ENCODE results near the gene FNIP1. TPM values are rescaled to one million over a fixed set of nuclear protein-coding genes. Genes with fewer than 3 reads are reported as not detected.

Gene FNIP1
- total and polyA plus RNA-seq, 2 of the 8 experiments (the other 6 are each of a cell fraction or from before 2014, with no cell fraction given), result 3.5 to 17.3 TPM

DNA sequence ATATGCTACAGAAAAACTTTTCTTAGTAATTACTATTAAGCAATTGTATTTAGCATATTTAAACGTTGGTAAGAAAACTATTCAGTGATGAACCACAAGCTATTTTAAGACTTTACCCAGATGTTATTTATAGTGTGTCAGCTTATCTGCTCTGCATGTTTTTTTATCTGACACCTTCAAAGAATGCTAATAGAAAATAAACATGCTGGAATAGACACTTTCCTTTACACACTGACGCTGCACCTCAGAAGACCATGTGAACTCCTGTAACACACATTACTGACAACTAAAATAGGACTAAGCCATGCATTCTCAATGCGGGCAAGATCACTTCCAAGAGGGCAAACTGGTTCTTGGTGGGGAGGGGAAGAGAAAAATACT lies 38.3 kb downstream of the FNIP1 start:
- Histone ChIP-seq H3K4ac (replicated peaks; ENCODE audit: insufficient read length, low read depth, low read length) (no peak overlapping the region), H3K4me1 (replicated peaks in 1 of 4; ENCODE audit: control insufficient read depth in 3 of 4, insufficient read depth in 4 of 4, low read length in 3 of 4) (no peaks in the 10 kb centered on the region), H3K27ac (ENCODE audit: low read depth, low read length) (no peak overlapping the region), H2AFZ (ENCODE audit: low read length) (no peak overlapping the region), H2AK5ac (ENCODE audit: low read depth, low read length) (no peak overlapping the region), H3K79me2 (ENCODE audit: control insufficient read depth in 1 of 2, insufficient read depth in 2 of 2, low read length in 2 of 2) (peaks cover 0 to 89% of the 10 kb centered on the region in 2 experiments; a peak in 2 of 4 replicates), H3K9ac (replicated peaks in 1 of 4; ENCODE audit: extremely low read depth in 1 of 4, low read depth in 3 of 4, low read length in 3 of 4) (no peak overlapping the region), H2BK120ac (replicated peaks; ENCODE audit: low read depth, low read length) (no peak overlapping the region), H3K9me3 (ENCODE audit: insufficient read depth in 2 of 2, low read depth in 1 of 2, low read length in 1 of 2) (no peaks in the 10 kb centered on the region), H3K14ac (ENCODE audit: insufficient read length) (no peak overlapping the region), H2BK15ac (ENCODE audit: low read length) (no peak overlapping the region), H2BK5ac (ENCODE audit: low read depth, low read length) (no peak overlapping the region), H3K4me2 (ENCODE audit: insufficient read depth in 1 of 2, low read depth in 2 of 2, low read length in 2 of 2) (no peak overlapping the region), H4K91ac (replicated peaks; ENCODE audit: insufficient read length, low read length) (no peak overlapping the region), H3K18ac (ENCODE audit: extremely low read depth, low read length) (no peak overlapping the region), H3K23ac (ENCODE audit: insufficient read length) (no peak overlapping the region), H2BK12ac (ENCODE audit: low read depth, low read length) (no peak overlapping the region), H3K79me1 (ENCODE audit: low read depth, low read length) (peaks cover 7% of the 10 kb centered on the region), H3K4me3 (ENCODE audit: extremely low read depth in 1 of 4, insufficient read depth in 2 of 4, low read depth in 3 of 4, low read length in 4 of 4) (no peak overlapping the region), H4K8ac (ENCODE audit: extremely low read depth, insufficient read depth, low read length) (no peak overlapping the region), H2BK20ac (ENCODE audit: low read length) (no peak overlapping the region), H4K20me1 (replicated peaks in 1 of 2; ENCODE audit: control insufficient read depth in 1 of 2, insufficient read depth in 2 of 2, low read length in 2 of 2) (peaks cover 0 to 2% of the 10 kb centered on the region in 2 experiments), H3K23me2 (ENCODE audit: low read depth, low read length) (no peaks in the 10 kb centered on the region), H3K27me3 (replicated peaks in 1 of 4; ENCODE audit: control insufficient read depth in 3 of 4, extremely low read depth in 1 of 4, insufficient read depth in 3 of 4, low read length in 3 of 4) (no peaks in the 10 kb centered on the region), H3K56ac (replicated peaks; ENCODE audit: insufficient read length, low read depth, low read length) (no peak overlapping the region), H3K36me3 (ENCODE audit: control insufficient read depth in 2 of 4, insufficient read depth in 4 of 4, low read length in 3 of 4) (no peaks in the 10 kb centered on the region), H4K5ac (ENCODE audit: insufficient read length, low read depth, low read length) (no peak overlapping the region)
- ChIA-PET CTCF (ENCODE audit: partially characterized antibody) (no interaction called here), POLR2A (ENCODE audit: partially characterized antibody) (no interaction called here)
- no peak for FAIRE-seq
- DNase-seq (ENCODE audit: low read depth in 1 of 2, low spot score in 2 of 2), result no peak
- 89% methylated on average over 3 of the region's 3 CpGs; no CpG with 5 or more reads in 1 of the 2 experiments for WGBS, 2 experiments (ENCODE audit: extremely low coverage in 1 of 2, insufficient coverage in 1 of 2, insufficient read length in 1 of 2, insufficient replicate concordance in 2 of 2, low coverage in 1 of 2, low lambda C conversion rate in 2 of 2, missing lambda C conversion rate in 1 of 2)
- TF ChIP-seq BRCA1 (IDR thresholded peaks at IDR 0.05; ENCODE audit: low read depth, low read length) (no peak), TEAD4 (IDR thresholded peaks at IDR 0.05; ENCODE audit: low read depth, low read length) (no peak), JUND (IDR thresholded peaks at IDR 0.05; ENCODE audit: low read length) (no peak), RAD21 (IDR thresholded peaks at IDR 0.05 in 1 of 2, conservative IDR thresholded peaks at IDR 0.05 in 1 of 2; ENCODE audit: low read depth in 2 of 2, low read length in 2 of 2) (no peak), BACH1 (IDR thresholded peaks at IDR 0.05; ENCODE audit: low read length) (no peak), CBX8 (IDR thresholded peaks at IDR 0.05; ENCODE audit: borderline replicate concordance, low read depth, low read length) (no peak), ZNF274 (IDR thresholded peaks at IDR 0.05; ENCODE audit: borderline replicate concordance, extremely low read depth, low read length) (no peak), TBP (IDR thresholded peaks at IDR 0.05; ENCODE audit: low read depth, low read length) (no peak), PHF8 (conservative IDR thresholded peaks at IDR 0.05; ENCODE audit: low read depth, low read length) (no peak), CTCF (IDR thresholded peaks at IDR 0.05; ENCODE audit: control extremely low read depth in 1 of 3, insufficient read depth in 1 of 3, low read depth in 1 of 3, low read length in 3 of 3) (no peak), CHD1 (IDR thresholded peaks at IDR 0.05; ENCODE audit: low read depth, low read length) (no peak), RNF2 (IDR thresholded peaks at IDR 0.05; ENCODE audit: borderline replicate concordance, low read depth, low read length, missing control alignments, poor library complexity, severe bottlenecking) (no peak)
